ENCODE results near the gene ACAP1.

DNA sequence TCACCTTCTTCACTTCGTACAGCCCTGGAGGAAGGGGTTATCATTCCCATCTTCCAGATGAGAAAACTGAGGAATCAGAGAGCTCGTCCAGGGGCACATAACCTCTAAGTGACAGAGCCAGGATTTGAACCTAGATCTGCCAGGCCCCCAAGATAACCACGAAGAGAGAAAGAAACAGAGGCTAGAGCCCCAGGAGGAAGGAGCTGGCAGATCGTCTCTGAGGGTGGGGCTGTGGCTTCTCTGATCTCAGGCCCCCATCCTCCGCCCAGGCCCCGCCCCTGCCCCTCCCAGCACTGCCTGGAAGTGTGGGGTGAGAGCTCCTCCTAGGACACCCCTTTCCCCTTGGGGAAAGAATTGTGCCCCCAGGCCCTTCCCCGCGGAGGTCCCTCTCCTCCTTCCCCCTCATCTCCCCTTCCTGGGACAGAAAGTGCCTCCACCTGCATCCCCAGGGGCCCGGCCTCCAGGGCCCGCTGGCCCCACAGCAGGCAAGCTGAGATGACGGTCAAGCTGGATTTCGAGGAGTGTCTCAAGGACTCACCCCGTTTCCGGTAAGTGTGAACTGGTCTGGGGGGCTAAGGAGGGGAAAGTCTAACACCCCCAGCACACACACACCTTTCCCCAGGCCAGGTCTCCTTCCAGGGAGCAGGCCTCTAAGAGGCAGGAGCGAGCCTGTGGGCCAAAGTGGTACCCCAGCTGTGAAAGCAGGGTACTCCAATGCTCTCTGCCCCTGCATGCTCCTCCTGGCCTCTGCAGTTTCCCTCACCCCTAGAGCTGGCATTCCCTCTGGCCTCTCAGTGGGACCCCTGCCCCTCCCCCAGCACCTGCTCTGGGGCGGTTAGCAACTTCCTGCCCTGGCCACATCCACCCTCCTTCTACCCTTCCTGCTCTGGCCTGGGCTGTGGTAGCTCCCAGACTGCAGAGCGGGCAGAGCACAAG lies at the start of gene ACAP1:
- TF ChIP-seq, protein P1, sequence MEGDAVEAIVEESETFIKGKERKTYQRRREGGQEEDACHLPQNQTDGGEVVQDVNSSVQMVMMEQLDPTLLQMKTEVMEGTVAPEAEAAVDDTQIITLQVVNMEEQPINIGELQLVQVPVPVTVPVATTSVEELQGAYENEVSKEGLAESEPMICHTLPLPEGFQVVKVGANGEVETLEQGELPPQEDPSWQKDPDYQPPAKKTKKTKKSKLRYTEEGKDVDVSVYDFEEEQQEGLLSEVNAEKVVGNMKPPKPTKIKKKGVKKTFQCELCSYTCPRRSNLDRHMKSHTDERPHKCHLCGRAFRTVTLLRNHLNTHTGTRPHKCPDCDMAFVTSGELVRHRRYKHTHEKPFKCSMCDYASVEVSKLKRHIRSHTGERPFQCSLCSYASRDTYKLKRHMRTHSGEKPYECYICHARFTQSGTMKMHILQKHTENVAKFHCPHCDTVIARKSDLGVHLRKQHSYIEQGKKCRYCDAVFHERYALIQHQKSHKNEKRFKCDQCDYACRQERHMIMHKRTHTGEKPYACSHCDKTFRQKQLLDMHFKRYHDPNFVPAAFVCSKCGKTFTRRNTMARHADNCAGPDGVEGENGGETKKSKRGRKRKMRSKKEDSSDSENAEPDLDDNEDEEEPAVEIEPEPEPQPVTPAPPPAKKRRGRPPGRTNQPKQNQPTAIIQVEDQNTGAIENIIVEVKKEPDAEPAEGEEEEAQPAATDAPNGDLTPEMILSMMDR (IDR thresholded peaks at IDR 0.05): no peak
- TF ChIP-seq POLR2A (IDR thresholded peaks at IDR 0.05): no peak

Data from testis (tissue), 2 donors.